Islet precursor cell (in vitro differentiated cells): ENCODE data around the gene SLC34A1.

Experiments
- DNase-seq: peaks from one replicate; pipeline ENCODE4 v3.0.0-alpha.2; 2018

Gene SLC34A1

GRCh38 chr5:177447611-177448243 lies 63.5 kb downstream of the SLC34A1 start:
- DNase-seq: peak; percentile 96
